GM12878 (cell line): ENCODE results near the gene SH3GL3. TPM values are rescaled to one million over a fixed set of nuclear protein-coding genes. Genes with fewer than 3 reads are reported as not detected.

Experiments
- ATAC-seq: fragments of 200-7000 bp; cut with Tn5 transposase; 3 replicates; pipeline ENCODE4 v1.9.1; 2020; ENCODE audit warnings: mild to moderate bottlenecking, moderate library complexity
- BruUV-seq: library from RNA; stranded (reverse); fragments of 400-500 nt; replicated peaks from 2 replicates; lab custom pipeline; 2021; lab: Mats Ljungman, UMichigan
- CTCF ChIA-PET: fragments of 300-600 bp; sonication (Branson Sonifier 250); formaldehyde crosslinking; extraction: SDS; loops from one replicate; lab custom pipeline; 2021; ENCODE audit warnings: inconsistent platforms; lab: Yijun Ruan, JAX
- POLR2A ChIA-PET: fragments of 350-600 bp; formaldehyde crosslinking; extraction: SDS; loops from one replicate; lab custom pipeline; 2021; ENCODE audit warnings: inconsistent platforms; lab: Charles Lee
- RAD21 ChIA-PET: fragments of 300-600 bp; sonication (Branson Sonifier 250); formaldehyde crosslinking; loops from one replicate; lab custom pipeline; 2023; ENCODE audit warnings: antibody characterized with exemption; ENCODE audit not compliant: unreplicated experiment; lab: Charles Lee
- SMC1A ChIA-PET: fragments of 300-600 bp; sonication (Branson Sonifier 250); formaldehyde crosslinking; loops from one replicate; lab custom pipeline; 2023; ENCODE audit not compliant: unreplicated experiment, uncharacterized antibody; lab: Charles Lee
- DNase-seq: peaks from one replicate; pipeline ENCODE4 v3.0.0-alpha.2; 2011; ENCODE audit warnings: low read depth, low spot score
- FAIRE-seq: peaks from 3 replicates; lab custom pipeline; 2011; peaks lifted over from hg19 to GRCh38; lab: Jason Lieb, UNC
- H2AFZ ChIP-seq: 2 replicates; pipeline ENCODE4 v1.6.0; 2011; ENCODE audit warnings: low read depth, low read length, control low read depth; ENCODE audit not compliant: control insufficient read depth
- H3K27ac ChIP-seq: 2 replicates; pipeline ENCODE4 v1.5.1; 2011; ENCODE audit warnings: control low read depth; ENCODE audit not compliant: control insufficient read depth, insufficient read depth
- H3K27me3 ChIP-seq, 2 experiments: replicated peaks in 1 of 2; 2 replicates each; pipeline versions ENCODE4 v1.6.0 to v1.6.1; 2011; ENCODE audit warnings: low read length in 1 of 2; ENCODE audit not compliant: control insufficient read depth in 2 of 2, insufficient read depth in 2 of 2
- H3K36me3 ChIP-seq, 2 experiments: 2 replicates each; pipeline ENCODE4 v1.5.1; 2011; ENCODE audit warnings: low read length in 1 of 2; ENCODE audit not compliant: control insufficient read depth in 2 of 2, insufficient read depth in 2 of 2
- H3K4me1 ChIP-seq: 2 replicates; pipeline ENCODE4 v1.6.1; 2011; ENCODE audit warnings: mild to moderate bottlenecking, low read length, moderate library complexity, mixed read lengths; ENCODE audit not compliant: control insufficient read depth, insufficient read depth
- H3K4me2 ChIP-seq: 2 replicates; pipeline ENCODE4 v1.6.0; 2011; ENCODE audit warnings: control low read depth; ENCODE audit not compliant: control insufficient read depth, insufficient read depth
- H3K4me3 ChIP-seq: fragments of 200-600 bp; sonication (generic); 2 replicates; pipeline ENCODE4 v1.5.1; 2016
- H3K79me2 ChIP-seq: 2 replicates; pipeline ENCODE4 v1.6.0; 2011; ENCODE audit warnings: low read length; ENCODE audit not compliant: control insufficient read depth, insufficient read depth
- H3K9ac ChIP-seq: 2 replicates; pipeline ENCODE4 v1.8.0; 2011; ENCODE audit warnings: low read length, control low read depth, mixed read lengths; ENCODE audit not compliant: control insufficient read depth, insufficient read depth
- H3K9me3 ChIP-seq: replicated peaks from 3 replicates; pipeline ENCODE4 v1.5.1; 2011; ENCODE audit warnings: mild to moderate bottlenecking, low read length; ENCODE audit not compliant: control insufficient read depth, insufficient read depth
- H4K20me1 ChIP-seq: 2 replicates; pipeline ENCODE4 v1.6.0; 2011; ENCODE audit not compliant: control insufficient read depth, insufficient read depth
- BCL11A ChIP-seq: IDR thresholded peaks from 2 replicates; pipeline ENCODE4 v1.6.1; 2011; ENCODE audit warnings: low read depth, low read length
- CHD2 ChIP-seq: IDR thresholded peaks from 2 replicates; pipeline ENCODE4 v1.6.1; 2011; ENCODE audit warnings: low read depth, low read length, improper control_type of control experiment, borderline replicate concordance
- EGR1 ChIP-seq, 2 experiments: IDR thresholded peaks; 1 replicate in 1 of 2; 2 replicates in 1 of 2; pipeline ENCODE4 v1.6.1; 2011 to 2012; ENCODE audit warnings: low read depth in 2 of 2, low read length in 2 of 2, borderline replicate concordance in 1 of 2, mild to moderate bottlenecking in 1 of 2, moderate library complexity in 1 of 2
- HDAC6 ChIP-seq: fragments of 200-600 bp; sonication (generic); IDR thresholded peaks from one replicate; pipeline ENCODE4 v1.8.0; 2017; ENCODE audit warnings: antibody characterized with exemption; ENCODE audit not compliant: unreplicated experiment
- JUND ChIP-seq: IDR thresholded peaks from 2 replicates; pipeline ENCODE4 v1.6.1; 2012; ENCODE audit warnings: low read depth, mild to moderate bottlenecking, low read length, improper control_type of control experiment, moderate library complexity
- MYB ChIP-seq: fragments of 150-350 bp; IDR thresholded peaks from 2 replicates; pipeline ENCODE4 v1.6.1; 2014; ENCODE audit warnings: mild to moderate bottlenecking, low read depth, low read length, borderline replicate concordance
- POLR2AphosphoS2 ChIP-seq: IDR thresholded peaks from 2 replicates; pipeline ENCODE4 v1.6.1; 2011; ENCODE audit warnings: low read depth, mild to moderate bottlenecking, low read length, improper control_type of control experiment, moderate library complexity
- RELA ChIP-seq: fragments of 450-650 bp; IDR thresholded peaks from 2 replicates; pipeline ENCODE4 v1.8.0; 2014; ENCODE audit warnings: borderline replicate concordance; ENCODE audit not compliant: partially characterized antibody
- SMAD5 ChIP-seq: IDR thresholded peaks from 2 replicates; pipeline ENCODE4 v1.6.1; 2016; ENCODE audit warnings: antibody characterized with exemption, low read depth
- STAT3 ChIP-seq: IDR thresholded peaks from 2 replicates; pipeline ENCODE4 v1.6.1; 2011; ENCODE audit warnings: low read depth, low read length, improper control_type of control experiment
- TCF12 ChIP-seq: IDR thresholded peaks from 2 replicates; pipeline ENCODE4 v1.6.1; 2011; ENCODE audit warnings: low read depth, mild to moderate bottlenecking, low read length
- ZBTB40 ChIP-seq: fragments of 450-650 bp; IDR thresholded peaks from 2 replicates; pipeline ENCODE4 v1.6.1; 2016; ENCODE audit warnings: mild to moderate bottlenecking, moderate library complexity, borderline replicate concordance
- ZNF207 ChIP-seq: fragments of 450-650 bp; IDR thresholded peaks from 2 replicates; pipeline ENCODE4 v1.6.1; 2014; ENCODE audit warnings: antibody characterized with exemption, mild to moderate bottlenecking, borderline replicate concordance
- ZSCAN29 ChIP-seq: fragments of 450-650 bp; IDR thresholded peaks from 2 replicates; pipeline ENCODE4 v1.6.1; 2017; ENCODE audit warnings: mild to moderate bottlenecking, moderate library complexity
- WGBS: methylation state at CpG from one replicate; pipeline ENCODE4 v1.1.6; 2016; ENCODE audit warnings: low lambda C conversion rate; ENCODE audit not compliant: insufficient replicate concordance, insufficient coverage; ENCODE audit errors: missing lambda C conversion rate; 5-methylcytosine and 5-hydroxymethylcytosine counted together
- in situ Hi-C: fragments of 300-500 bp; cut with MboI; formaldehyde crosslinking; loops from 9 replicates; pipeline ENCODE4 v1.14.3; 2018; ENCODE audit warnings: mixed read lengths
- intact Hi-C: fragments of 100-400 bp; cut with micrococcal nuclease; formaldehyde crosslinking; loops from one replicate; pipeline ENCODE4 v1.14.2; 2022; ENCODE audit not compliant: unreplicated experiment
- polyA plus RNA-seq, 11 experiments: library from polyadenylated mRNA; depleted of rRNA in 4 of 11; unstranded in 6 of 11; stranded (reverse) in 5 of 11; fragments of >200 nt; fragmentation: Nextera tagmentation in 4 of 11; fragmentation: Illumina TruSeq in 1 of 11; extraction: Ambion mirVana in 4 of 11; extraction: Trizol in 1 of 11; gene quantifications; 1 replicate in 1 of 11; 2 replicates in 10 of 11; pipeline versions ENCODE4 v1.2.1 to v1.2.3, GENCODE V29; 2011 to 2016; ENCODE audit warnings: inconsistent platforms in 2 of 11, missing spikeins in 2 of 11, low read depth in 1 of 11
- total RNA-seq, 4 experiments: library from RNA; depleted of rRNA in 3 of 4; stranded (reverse); fragments of >200 nt in 3 of 4; fragmentation: Illumina TruSeq in 1 of 4; extraction: Trizol in 1 of 4; gene quantifications; 2 replicates each; pipeline versions ENCODE4 v1.2.1 to v1.2.3, GENCODE V29; 2013 to 2021
- TF ChIP-seq, protein P1 (sequence below), 3 experiments: IDR thresholded peaks in 2 of 3; conservative IDR thresholded peaks in 1 of 3; 2 replicates each; pipeline ENCODE4 v1.5.1; 2011; ENCODE audit warnings: low read depth in 3 of 3, low read length in 3 of 3, mild to moderate bottlenecking in 3 of 3, control low read depth in 2 of 3, moderate library complexity in 2 of 3, inconsistent platforms in 1 of 3, mixed read lengths in 1 of 3; ENCODE audit not compliant: control insufficient read depth in 2 of 3, insufficient read depth in 1 of 3; ENCODE audit errors: extremely low read depth in 1 of 3

The SH3GL3 gene
- total and polyA plus RNA-seq, 10 of the 15 experiments (the other 5 are each of a cell fraction or from before 2014, with no cell fraction given): not detected

DNA sequence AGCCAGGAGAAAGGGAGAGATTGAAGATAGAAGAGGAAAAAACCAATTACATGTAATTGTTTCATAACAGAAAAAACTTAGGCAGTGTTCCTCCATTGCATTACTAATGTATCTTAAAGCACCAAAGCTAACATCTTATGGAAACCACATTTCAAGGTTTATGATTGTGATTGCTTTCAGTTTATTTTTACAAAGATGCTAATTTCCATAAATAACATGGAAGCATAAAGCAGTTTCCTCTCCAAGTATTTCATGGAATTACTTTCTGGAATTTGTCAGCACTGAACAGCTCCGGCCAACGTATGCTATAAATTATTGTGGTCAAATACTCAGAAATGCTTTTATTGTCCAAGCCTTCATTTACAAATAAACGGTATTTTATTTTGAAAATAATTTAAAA is 218.3 kb downstream of the SH3GL3 start:
- H3K36me3 ChIP-seq: no peaks in the 10 kb centered on the region
- ChIA-PET SMC1A (no interaction called here), CTCF (no interaction called here), RAD21 (no interaction called here), POLR2A (no interaction called here)
- no peaks in the 10 kb centered on the region for H3K4me1 ChIP-seq
- 25% methylated on average over 3 of the region's 3 CpGs for WGBS
- no TSS peak for BruUV-seq
- DNase-seq (no peak), ATAC-seq (no peak), FAIRE-seq (no peak)
- no peak overlapping the region for H3K27ac ChIP-seq
- in situ Hi-C loops: no loop called here
- H3K27me3 ChIP-seq: no peaks in the 10 kb centered on the region
- H3K9me3 ChIP-seq: no peaks in the 10 kb centered on the region
- intact Hi-C loops: no loop called here
- no peak overlapping the region for H3K9ac ChIP-seq
- TF ChIP-seq HDAC6: no peak
- no peak for TF ChIP-seq RELA
- no peak for TF ChIP-seq ZNF207
- TF ChIP-seq, protein P1, sequence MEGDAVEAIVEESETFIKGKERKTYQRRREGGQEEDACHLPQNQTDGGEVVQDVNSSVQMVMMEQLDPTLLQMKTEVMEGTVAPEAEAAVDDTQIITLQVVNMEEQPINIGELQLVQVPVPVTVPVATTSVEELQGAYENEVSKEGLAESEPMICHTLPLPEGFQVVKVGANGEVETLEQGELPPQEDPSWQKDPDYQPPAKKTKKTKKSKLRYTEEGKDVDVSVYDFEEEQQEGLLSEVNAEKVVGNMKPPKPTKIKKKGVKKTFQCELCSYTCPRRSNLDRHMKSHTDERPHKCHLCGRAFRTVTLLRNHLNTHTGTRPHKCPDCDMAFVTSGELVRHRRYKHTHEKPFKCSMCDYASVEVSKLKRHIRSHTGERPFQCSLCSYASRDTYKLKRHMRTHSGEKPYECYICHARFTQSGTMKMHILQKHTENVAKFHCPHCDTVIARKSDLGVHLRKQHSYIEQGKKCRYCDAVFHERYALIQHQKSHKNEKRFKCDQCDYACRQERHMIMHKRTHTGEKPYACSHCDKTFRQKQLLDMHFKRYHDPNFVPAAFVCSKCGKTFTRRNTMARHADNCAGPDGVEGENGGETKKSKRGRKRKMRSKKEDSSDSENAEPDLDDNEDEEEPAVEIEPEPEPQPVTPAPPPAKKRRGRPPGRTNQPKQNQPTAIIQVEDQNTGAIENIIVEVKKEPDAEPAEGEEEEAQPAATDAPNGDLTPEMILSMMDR (IDR thresholded peaks at IDR 0.05 in 2 of 3, conservative IDR thresholded peaks at IDR 0.05 in 1 of 3; ENCODE audit: control insufficient read depth in 2 of 3, extremely low read depth in 1 of 3, insufficient read depth in 1 of 3, low read depth in 3 of 3, low read length in 3 of 3): no peak
- TF ChIP-seq JUND: no peak
- TF ChIP-seq SMAD5: no peak
- TF ChIP-seq ZSCAN29: no peak
- TF ChIP-seq CHD2: no peak
- no peak for TF ChIP-seq STAT3
- TF ChIP-seq BCL11A: no peak
- TF ChIP-seq MYB: no peak
- TF ChIP-seq EGR1 (IDR thresholded peaks at IDR 0.05; ENCODE audit: borderline replicate concordance in 1 of 2, low read depth in 2 of 2, low read length in 2 of 2): no peak
- TF ChIP-seq POLR2AphosphoS2: no peak
- TF ChIP-seq ZBTB40: no peak
- no peak for TF ChIP-seq TCF12
- no peaks in the 10 kb centered on the region for H3K79me2 ChIP-seq
- H3K4me2 ChIP-seq: no peak overlapping the region
- no peaks in the 10 kb centered on the region for H4K20me1 ChIP-seq
- H2AFZ ChIP-seq: no peak overlapping the region
- no peak overlapping the region for H3K4me3 ChIP-seq
